Measurements from ENCODE around the gene FBXL4.
A peak's percentile ranks its signal among the peaks of the same experiment; 100 is the strongest.

Gene FBXL4

GRCh38 chr6:98894810-98895209 is 52.9 kb downstream of the FBXL4 start:
- H2AFZ ChIP-seq (ENCODE audit: low read length, unreplicated experiment), result no peak overlapping the region
- H3K36me3 ChIP-seq (ENCODE audit: insufficient read depth, low read length), result peaks cover 18% of the 10 kb centered on the region
- H3K4me1 ChIP-seq (ENCODE audit: control insufficient read depth, insufficient read depth, low read length, unreplicated experiment), result peaks cover 6% of the 10 kb centered on the region
- H3K27me3 ChIP-seq (ENCODE audit: insufficient read depth, low read length), result no peaks in the 10 kb centered on the region
- no peaks in the 10 kb centered on the region for H3K79me2 ChIP-seq (ENCODE audit: control insufficient read depth, insufficient read depth, low read length, unreplicated experiment)
- no peak overlapping the region for H3K4me3 ChIP-seq (ENCODE audit: low read depth, low read length)
- H3K27ac ChIP-seq (ENCODE audit: low read depth, low read length), result no peak overlapping the region

- Histone ChIP-seq H2AFZ (ENCODE audit: low read length, unreplicated experiment) (no peak overlapping the region), H3K4me3 (ENCODE audit: low read depth, low read length) (no peak overlapping the region), H3K36me3 (ENCODE audit: insufficient read depth, low read length) (peaks cover 5% of the 10 kb centered on the region; the same call in 1 of the 2 replicates), H3K79me2 (ENCODE audit: control insufficient read depth, insufficient read depth, low read length, unreplicated experiment) (no peaks in the 10 kb centered on the region), H3K27me3 (ENCODE audit: insufficient read depth, low read length) (no peaks in the 10 kb centered on the region), H3K4me1 (ENCODE audit: control insufficient read depth, insufficient read depth, low read length, unreplicated experiment) (no peaks in the 10 kb centered on the region), H3K27ac (ENCODE audit: low read depth, low read length) (no peak overlapping the region)
Observed at GRCh38 chr6:98887650-98888049, 60.1 kb downstream of the FBXL4 start.

DNA sequence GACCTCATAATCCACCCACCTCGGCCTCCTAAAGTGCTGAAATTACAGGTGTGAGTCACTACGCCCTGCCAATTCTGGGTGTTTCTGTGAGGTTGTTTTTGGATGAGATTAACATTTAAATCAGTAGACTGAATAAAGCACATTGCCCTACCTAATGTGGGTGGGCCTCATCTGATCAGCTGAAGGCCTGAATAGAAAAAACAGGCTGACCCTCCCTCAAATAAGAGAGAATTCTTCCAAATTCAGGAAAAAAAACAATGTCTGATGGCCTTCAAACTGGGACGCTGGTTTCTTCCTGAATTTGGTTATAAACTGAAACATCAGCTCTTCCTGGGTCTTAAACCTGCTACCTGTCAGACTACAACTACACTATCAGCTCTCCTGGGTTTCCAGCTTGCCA is 62.4 kb downstream of the FBXL4 start:
- H3K79me2 ChIP-seq (ENCODE audit: control insufficient read depth, insufficient read depth, low read length, unreplicated experiment), result no peaks in the 10 kb centered on the region
- H2AFZ ChIP-seq (ENCODE audit: low read length, unreplicated experiment), result no peak overlapping the region
- peaks cover 5% of the 10 kb centered on the region; the same call in 1 of the 2 replicates for H3K36me3 ChIP-seq (ENCODE audit: insufficient read depth, low read length)
- no peaks in the 10 kb centered on the region for H3K27me3 ChIP-seq (ENCODE audit: insufficient read depth, low read length)
- H3K4me3 ChIP-seq (ENCODE audit: low read depth, low read length), result no peak overlapping the region
- no peaks in the 10 kb centered on the region for H3K4me1 ChIP-seq (ENCODE audit: control insufficient read depth, insufficient read depth, low read length, unreplicated experiment)
- no peak overlapping the region for H3K27ac ChIP-seq (ENCODE audit: low read depth, low read length)

GRCh38 chr6:98880486-98880885 is 67.3 kb downstream of the FBXL4 start:
- H3K36me3 ChIP-seq (ENCODE audit: insufficient read depth, low read length), result no peaks in the 10 kb centered on the region
- no peak overlapping the region for H2AFZ ChIP-seq (ENCODE audit: low read length, unreplicated experiment)
- no peak overlapping the region for H3K27ac ChIP-seq (ENCODE audit: low read depth, low read length)
- H3K79me2 ChIP-seq (ENCODE audit: control insufficient read depth, insufficient read depth, low read length, unreplicated experiment), result no peaks in the 10 kb centered on the region
- H3K27me3 ChIP-seq (ENCODE audit: insufficient read depth, low read length), result no peaks in the 10 kb centered on the region
- no peak overlapping the region for H3K4me3 ChIP-seq (ENCODE audit: low read depth, low read length)
- no peaks in the 10 kb centered on the region for H3K4me1 ChIP-seq (ENCODE audit: control insufficient read depth, insufficient read depth, low read length, unreplicated experiment)

- H2AFZ ChIP-seq (ENCODE audit: low read length, unreplicated experiment), result no peak overlapping the region
- H3K79me2 ChIP-seq (ENCODE audit: control insufficient read depth, insufficient read depth, low read length, unreplicated experiment), result no peaks in the 10 kb centered on the region
- no peaks in the 10 kb centered on the region for H3K4me1 ChIP-seq (ENCODE audit: control insufficient read depth, insufficient read depth, low read length, unreplicated experiment)
- no peaks in the 10 kb centered on the region for H3K36me3 ChIP-seq (ENCODE audit: insufficient read depth, low read length)
- H3K27me3 ChIP-seq (ENCODE audit: insufficient read depth, low read length), result no peaks in the 10 kb centered on the region
- no peak overlapping the region for H3K4me3 ChIP-seq (ENCODE audit: low read depth, low read length)
- no peak overlapping the region for H3K27ac ChIP-seq (ENCODE audit: low read depth, low read length)
Observed at GRCh38 chr6:98877250-98877649, 70.5 kb downstream of the FBXL4 start.

DNA sequence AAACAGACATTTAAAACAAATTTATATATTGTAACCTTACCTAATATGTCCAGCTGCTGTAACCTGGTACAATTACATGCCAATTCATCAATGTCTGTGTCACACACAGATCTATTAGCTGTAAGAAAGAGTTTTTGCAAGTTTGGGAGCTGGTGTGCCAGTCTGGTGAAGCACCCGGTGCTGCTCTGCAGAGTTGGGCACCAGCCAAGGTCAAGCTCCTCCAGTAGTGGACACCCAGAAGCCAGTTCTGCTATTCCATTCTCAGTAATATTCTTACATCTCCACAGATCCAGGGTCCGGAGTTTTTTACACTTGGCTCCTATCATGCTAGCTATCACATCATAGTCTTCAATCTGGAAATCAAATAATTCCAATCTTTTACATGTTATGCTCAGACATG is 72.4 kb downstream of the FBXL4 start:
- no peak overlapping the region for H3K27ac ChIP-seq (ENCODE audit: low read depth, low read length)
- H3K36me3 ChIP-seq (ENCODE audit: insufficient read depth, low read length), result peaks cover 9% of the 10 kb centered on the region; the same call in 1 of the 2 replicates
- no peaks in the 10 kb centered on the region for H3K27me3 ChIP-seq (ENCODE audit: insufficient read depth, low read length)
- no peak overlapping the region for H3K4me3 ChIP-seq (ENCODE audit: low read depth, low read length)
- H3K79me2 ChIP-seq (ENCODE audit: control insufficient read depth, insufficient read depth, low read length, unreplicated experiment), result no peaks in the 10 kb centered on the region
- H3K4me1 ChIP-seq (ENCODE audit: control insufficient read depth, insufficient read depth, low read length, unreplicated experiment), result peaks cover 7% of the 10 kb centered on the region
- no peak overlapping the region for H2AFZ ChIP-seq (ENCODE audit: low read length, unreplicated experiment)

- Histone ChIP-seq H3K4me1 (ENCODE audit: control insufficient read depth, insufficient read depth, low read length, unreplicated experiment) (peaks cover 7% of the 10 kb centered on the region), H3K4me3 (ENCODE audit: low read depth, low read length) (no peak overlapping the region), H3K36me3 (ENCODE audit: insufficient read depth, low read length) (peaks cover 9% of the 10 kb centered on the region; the same call in 1 of the 2 replicates), H3K79me2 (ENCODE audit: control insufficient read depth, insufficient read depth, low read length, unreplicated experiment) (no peaks in the 10 kb centered on the region), H3K27ac (ENCODE audit: low read depth, low read length) (no peak overlapping the region), H2AFZ (ENCODE audit: low read length, unreplicated experiment) (no peak overlapping the region), H3K27me3 (ENCODE audit: insufficient read depth, low read length) (no peaks in the 10 kb centered on the region)
Observed at GRCh38 chr6:98871821-98872220, 75.9 kb downstream of the FBXL4 start.

DNA sequence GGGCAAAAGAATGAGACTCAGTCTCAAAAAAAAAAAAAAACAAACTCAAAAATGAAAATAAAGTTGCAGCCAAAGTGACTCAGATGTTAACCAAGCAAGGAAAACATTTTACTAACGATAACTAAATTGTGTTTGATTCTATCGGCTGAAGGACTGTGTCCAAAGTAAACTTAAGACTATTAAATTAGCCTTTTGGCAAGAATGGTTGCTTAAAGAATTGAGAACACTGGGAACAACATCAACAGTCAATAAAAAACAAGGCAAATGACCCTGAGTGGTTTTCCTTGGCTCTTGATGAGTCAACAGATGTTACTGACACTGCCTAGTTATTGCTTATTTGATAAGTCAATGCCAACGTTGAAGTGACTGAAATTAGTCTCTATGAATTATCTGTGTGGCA is 76.7 kb downstream of the FBXL4 start:
- no peaks in the 10 kb centered on the region for H3K27me3 ChIP-seq (ENCODE audit: insufficient read depth, low read length)
- no peak overlapping the region for H2AFZ ChIP-seq (ENCODE audit: low read length, unreplicated experiment)
- H3K79me2 ChIP-seq (ENCODE audit: control insufficient read depth, insufficient read depth, low read length, unreplicated experiment), result no peaks in the 10 kb centered on the region
- peak overlapping the region; percentile 19; the same call in 1 of the 2 replicates for H3K27ac ChIP-seq (ENCODE audit: low read depth, low read length)
- peaks cover 7% of the 10 kb centered on the region for H3K4me1 ChIP-seq (ENCODE audit: control insufficient read depth, insufficient read depth, low read length, unreplicated experiment)
- no peak overlapping the region for H3K4me3 ChIP-seq (ENCODE audit: low read depth, low read length)
- peaks cover 9% of the 10 kb centered on the region; the same call in 1 of the 2 replicates for H3K36me3 ChIP-seq (ENCODE audit: insufficient read depth, low read length)

DNA sequence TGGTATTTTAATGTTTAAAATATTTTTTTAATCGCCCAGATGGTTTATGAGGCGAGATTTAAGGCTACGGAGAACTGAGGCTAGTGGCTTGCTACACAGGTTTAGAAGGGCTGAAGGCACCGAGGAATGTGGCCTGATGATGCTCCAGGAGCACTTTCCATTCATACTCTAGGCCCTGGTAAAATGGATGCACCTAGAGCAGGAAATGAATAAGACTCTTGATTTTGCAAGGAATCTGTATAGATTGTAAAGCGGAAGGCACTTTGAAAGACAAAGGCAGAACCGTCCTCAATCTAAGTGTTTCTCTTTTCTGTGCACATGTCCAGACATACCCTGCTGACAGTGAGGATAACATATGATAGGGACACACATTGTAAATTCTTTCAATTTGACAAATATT is 83.2 kb downstream of the FBXL4 start:
- H3K36me3 ChIP-seq (ENCODE audit: insufficient read depth, low read length), result no peaks in the 10 kb centered on the region
- H3K79me2 ChIP-seq (ENCODE audit: control insufficient read depth, insufficient read depth, low read length, unreplicated experiment), result no peaks in the 10 kb centered on the region
- no peak overlapping the region for H3K4me3 ChIP-seq (ENCODE audit: low read depth, low read length)
- no peak overlapping the region for H2AFZ ChIP-seq (ENCODE audit: low read length, unreplicated experiment)
- no peaks in the 10 kb centered on the region for H3K27me3 ChIP-seq (ENCODE audit: insufficient read depth, low read length)
- no peak overlapping the region for H3K27ac ChIP-seq (ENCODE audit: low read depth, low read length)
- H3K4me1 ChIP-seq (ENCODE audit: control insufficient read depth, insufficient read depth, low read length, unreplicated experiment), result no peaks in the 10 kb centered on the region

- H3K79me2 ChIP-seq (ENCODE audit: control insufficient read depth, insufficient read depth, low read length, unreplicated experiment), result no peaks in the 10 kb centered on the region
- H2AFZ ChIP-seq (ENCODE audit: low read length, unreplicated experiment), result no peak overlapping the region
- no peak overlapping the region for H3K4me3 ChIP-seq (ENCODE audit: low read depth, low read length)
- no peaks in the 10 kb centered on the region for H3K36me3 ChIP-seq (ENCODE audit: insufficient read depth, low read length)
- no peak overlapping the region for H3K27ac ChIP-seq (ENCODE audit: low read depth, low read length)
- H3K4me1 ChIP-seq (ENCODE audit: control insufficient read depth, insufficient read depth, low read length, unreplicated experiment), result peaks cover 3% of the 10 kb centered on the region
- H3K27me3 ChIP-seq (ENCODE audit: insufficient read depth, low read length), result peaks cover 78% of the 10 kb centered on the region
Observed at GRCh38 chr6:98848539-98849242, 99.1 kb downstream of the FBXL4 start.

DNA sequence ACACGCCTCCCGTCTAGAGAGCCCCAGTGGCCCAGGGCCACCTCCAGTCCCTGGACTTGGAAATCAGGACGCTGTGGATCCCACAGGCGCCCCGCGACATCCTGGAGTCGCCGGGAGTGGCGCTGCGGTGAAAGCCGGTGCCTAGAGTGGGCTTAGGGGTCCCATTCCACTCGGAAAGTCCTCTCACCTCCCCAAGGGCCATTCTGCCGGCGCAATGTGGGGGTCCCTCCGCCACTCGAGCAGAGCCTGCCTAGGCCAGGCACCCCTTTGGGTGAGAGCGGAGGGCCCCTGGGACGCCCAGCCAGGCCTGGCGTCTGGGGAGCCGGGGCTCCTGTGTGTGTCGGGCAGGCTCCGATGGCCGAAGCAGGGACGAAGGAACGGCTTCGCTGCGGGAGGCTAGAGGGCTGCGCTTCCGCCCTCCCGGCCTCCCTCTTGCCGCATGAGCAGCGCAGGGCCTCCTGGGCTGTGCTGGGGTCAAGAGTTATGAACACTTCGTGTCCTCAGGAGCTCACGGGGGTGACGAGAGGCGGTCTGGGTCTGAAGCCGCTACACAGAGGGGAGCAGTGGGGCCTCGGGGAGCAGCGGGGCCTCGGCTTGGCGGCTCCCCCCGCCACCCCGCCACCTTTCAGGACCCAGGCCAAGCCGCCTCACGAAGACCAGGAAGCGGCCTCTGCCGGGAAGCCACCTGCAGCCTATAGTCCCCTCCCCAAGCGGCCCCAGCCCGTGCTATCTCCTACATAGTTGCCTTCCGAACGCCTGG is 99.8 kb downstream of the FBXL4 start:
- H3K27me3 ChIP-seq (ENCODE audit: insufficient read depth, low read length), result peaks cover 86% of the 10 kb centered on the region

More for the DNA sequence above, 99.8 kb downstream of the FBXL4 start:
- H3K36me3 ChIP-seq (ENCODE audit: insufficient read depth, low read length), result no peaks in the 10 kb centered on the region
- H3K27ac ChIP-seq (ENCODE audit: low read depth, low read length), result no peak overlapping the region
- H3K4me3 ChIP-seq (ENCODE audit: low read depth, low read length), result peak overlapping the region; percentile 56
- no peaks in the 10 kb centered on the region for H3K79me2 ChIP-seq (ENCODE audit: control insufficient read depth, insufficient read depth, low read length, unreplicated experiment)
- H2AFZ ChIP-seq (ENCODE audit: low read length, unreplicated experiment), result no peak overlapping the region
- H3K4me1 ChIP-seq (ENCODE audit: control insufficient read depth, insufficient read depth, low read length, unreplicated experiment), result peaks cover 3% of the 10 kb centered on the region
